HG03354 (cell line): ENCODE data around the gene HLCS.

ENCODE experiments used
- ATAC-seq: cut with Tn5 transposase; IDR thresholded peaks from one replicate; pipeline ENCODE4 v1.9.1; 2021; ENCODE audit warnings: mild to moderate bottlenecking; ENCODE audit not compliant: unreplicated experiment, poor library complexity, severe bottlenecking

The HLCS gene

GRCh38 chr21:36792505-36792967 lies 173.9 kb downstream of the HLCS start:
- ATAC-seq = no peak

GRCh38 chr21:36791695-36792470 lies 174.6 kb downstream of the HLCS start:
- no peak for ATAC-seq

- ATAC-seq = no peak
Observed at GRCh38 chr21:36791180-36791579, 175.3 kb downstream of the HLCS start.

- no peak for ATAC-seq
Observed at GRCh38 chr21:36790616-36791015, 175.9 kb downstream of the HLCS start.

GRCh38 chr21:36788120-36788638 lies 178.3 kb downstream of the HLCS start:
- no peak for ATAC-seq

- ATAC-seq = no peak
Observed at GRCh38 chr21:36786186-36786585, 180.3 kb downstream of the HLCS start.

GRCh38 chr21:36785615-36786014 lies 180.9 kb downstream of the HLCS start:
- no peak for ATAC-seq

GRCh38 chr21:36784947-36785346 lies 181.5 kb downstream of the HLCS start:
- ATAC-seq = no peak

GRCh38 chr21:36783612-36784374 lies 182.7 kb downstream of the HLCS start:
- ATAC-seq = no peak

GRCh38 chr21:36780861-36781260 lies 185.6 kb downstream of the HLCS start:
- ATAC-seq = no peak

GRCh38 chr21:36776981-36777617 lies 189.4 kb downstream of the HLCS start:
- ATAC-seq = no peak

GRCh38 chr21:36773995-36774394 lies 192.5 kb downstream of the HLCS start:
- ATAC-seq = no peak

GRCh38 chr21:36773117-36773516 lies 193.4 kb downstream of the HLCS start:
- no peak for ATAC-seq

GRCh38 chr21:36769051-36769839 lies 197.2 kb downstream of the HLCS start:
- ATAC-seq = no peak

GRCh38 chr21:36768496-36768895 lies 198.0 kb downstream of the HLCS start:
- no peak for ATAC-seq

GRCh38 chr21:36767096-36767495 lies 199.4 kb downstream of the HLCS start:
- ATAC-seq = no peak

- ATAC-seq = no peak
Observed at GRCh38 chr21:36766511-36766910, 200.0 kb downstream of the HLCS start.

GRCh38 chr21:36765229-36765628 lies 201.2 kb downstream of the HLCS start:
- no peak for ATAC-seq

- no peak for ATAC-seq
Observed at GRCh38 chr21:36763305-36763704, 203.2 kb downstream of the HLCS start.

- ATAC-seq = no peak
Observed at GRCh38 chr21:36762642-36763041, 203.8 kb downstream of the HLCS start.
